ENCODE measurements around the gene FARSB. TPM values are rescaled to one million over a fixed set of nuclear protein-coding genes. Genes with fewer than 3 reads are reported as not detected.

Gene FARSB
- polyA plus RNA-seq, 1 experiment, result 32.6 TPM

GRCh38 chr2:222544661-222545060, 111.2 kb downstream of the FARSB start:
- Histone ChIP-seq H3K9me3 (ENCODE audit: control insufficient read depth, insufficient read depth, low read length) (no peaks in the 10 kb centered on the region), H3K27ac (ENCODE audit: low read depth, low read length) (no peak overlapping the region), H3K27me3 (ENCODE audit: control insufficient read depth, insufficient read depth, low read length) (peaks cover 3% of the 10 kb centered on the region), H3K4me3 (ENCODE audit: low read depth, low read length) (no peak overlapping the region)
- CTCF ChIA-PET, result interaction anchor here (0.7 to 1.8 kb wide), 6 partner anchors 9 to 507 kb away, joined by 3 to 7 read pairs (median 3); no protein-coding TSS in a partner anchor
- POLR2A ChIA-PET, result no interaction called here
- no peak for DNase-seq (ENCODE audit: low read depth, low spot score)
- no peak for TF ChIP-seq CTCF (IDR thresholded peaks at IDR 0.05; ENCODE audit: low read depth, low read length)

- Histone ChIP-seq H3K4me3 (ENCODE audit: low read depth, low read length) (no peak overlapping the region), H3K27me3 (ENCODE audit: control insufficient read depth, insufficient read depth, low read length) (peaks cover 2% of the 10 kb centered on the region), H3K9me3 (ENCODE audit: control insufficient read depth, insufficient read depth, low read length) (no peaks in the 10 kb centered on the region), H3K27ac (ENCODE audit: low read depth, low read length) (no peak overlapping the region)
- CTCF ChIA-PET, result no interaction called here
- POLR2A ChIA-PET, result no interaction called here
- DNase-seq (ENCODE audit: low read depth, low spot score), result no peak
- no peak for TF ChIP-seq CTCF (IDR thresholded peaks at IDR 0.05; ENCODE audit: low read depth, low read length)
Observed at GRCh38 chr2:222538535-222538934, 117.4 kb downstream of the FARSB start.

- ChIA-PET CTCF (no interaction called here), POLR2A (no interaction called here)
- TF ChIP-seq CTCF (IDR thresholded peaks at IDR 0.05; ENCODE audit: low read depth, low read length), result no peak
- Histone ChIP-seq H3K27ac (ENCODE audit: low read depth, low read length) (no peak overlapping the region), H3K27me3 (ENCODE audit: control insufficient read depth, insufficient read depth, low read length) (peaks cover 2% of the 10 kb centered on the region), H3K4me3 (ENCODE audit: low read depth, low read length) (no peak overlapping the region), H3K9me3 (ENCODE audit: control insufficient read depth, insufficient read depth, low read length) (no peaks in the 10 kb centered on the region)
- no peak for DNase-seq (ENCODE audit: low read depth, low spot score)
Observed at GRCh38 chr2:222535477-222535876, 120.4 kb downstream of the FARSB start.

- POLR2A ChIA-PET, result no interaction called here
- no peak for TF ChIP-seq CTCF (IDR thresholded peaks at IDR 0.05; ENCODE audit: low read depth, low read length)
- Histone ChIP-seq H3K9me3 (ENCODE audit: control insufficient read depth, insufficient read depth, low read length) (no peaks in the 10 kb centered on the region), H3K4me3 (ENCODE audit: low read depth, low read length) (no peak overlapping the region), H3K27me3 (ENCODE audit: control insufficient read depth, insufficient read depth, low read length) (no peaks in the 10 kb centered on the region), H3K27ac (ENCODE audit: low read depth, low read length) (no peak overlapping the region)
- no peak for DNase-seq (ENCODE audit: low read depth, low spot score)
- CTCF ChIA-PET, result no interaction called here
Observed at GRCh38 chr2:222532315-222532714, 123.6 kb downstream of the FARSB start.

- H3K27ac ChIP-seq (ENCODE audit: low read depth, low read length), result no peak overlapping the region
- no peak overlapping the region for H3K4me3 ChIP-seq (ENCODE audit: low read depth, low read length)
- H3K9me3 ChIP-seq (ENCODE audit: control insufficient read depth, insufficient read depth, low read length), result no peaks in the 10 kb centered on the region
- ChIA-PET POLR2A (no interaction called here), CTCF (no interaction called here)
- H3K27me3 ChIP-seq (ENCODE audit: control insufficient read depth, insufficient read depth, low read length), result no peaks in the 10 kb centered on the region
- no peak for TF ChIP-seq CTCF (IDR thresholded peaks at IDR 0.05; ENCODE audit: low read depth, low read length)
- DNase-seq (ENCODE audit: low read depth, low spot score), result no peak
Observed at GRCh38 chr2:222526480-222527277, 129.2 kb downstream of the FARSB start.

All from AG04450 (cell line).